Ishikawa (cell line): ENCODE measurements around the gene MTERF4.

Experiments
- EP300 ChIP-seq: IDR thresholded peaks from 2 replicates; pipeline ENCODE4 v1.6.1; 2012; ENCODE audit warnings: borderline replicate concordance
- MAX ChIP-seq: IDR thresholded peaks from 2 replicates; pipeline ENCODE4 v1.6.1; 2012
- TAF1 ChIP-seq: IDR thresholded peaks from 2 replicates; pipeline ENCODE4 v1.6.1; 2012; ENCODE audit warnings: low read depth, mild to moderate bottlenecking
- YY1 ChIP-seq: IDR thresholded peaks from 2 replicates; pipeline ENCODE4 v1.6.1; 2012; ENCODE audit warnings: low read depth

GRCh38 chr2:241074065-241074818, 27.8 kb downstream of the MTERF4 start:
- TF ChIP-seq MAX (no peak), TAF1 (no peak), YY1 (no peak), EP300 (no peak)
